ENCODE measurements around the gene MRTFA.

The MRTFA gene

DNA sequence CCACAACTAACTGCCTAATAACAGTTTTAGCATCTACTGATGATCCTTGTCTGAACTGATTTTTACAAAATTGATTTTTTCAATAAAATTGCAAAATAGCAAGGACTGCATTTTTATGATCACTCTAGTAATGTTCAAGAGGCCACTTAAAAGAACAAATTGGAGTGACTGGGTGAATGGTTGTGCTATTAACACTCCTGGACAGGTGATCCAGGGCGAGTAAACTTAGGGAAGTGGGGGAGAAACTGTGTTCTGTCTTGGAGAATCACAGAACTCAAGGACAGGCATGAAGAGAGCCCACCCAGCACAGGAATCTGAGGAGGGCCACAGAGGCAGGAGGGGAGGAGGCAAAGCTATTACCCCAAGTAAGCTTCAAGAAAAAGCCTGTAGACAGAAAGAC is 190.3 kb downstream of the MRTFA start:
- no peak for DNase-seq

DNA sequence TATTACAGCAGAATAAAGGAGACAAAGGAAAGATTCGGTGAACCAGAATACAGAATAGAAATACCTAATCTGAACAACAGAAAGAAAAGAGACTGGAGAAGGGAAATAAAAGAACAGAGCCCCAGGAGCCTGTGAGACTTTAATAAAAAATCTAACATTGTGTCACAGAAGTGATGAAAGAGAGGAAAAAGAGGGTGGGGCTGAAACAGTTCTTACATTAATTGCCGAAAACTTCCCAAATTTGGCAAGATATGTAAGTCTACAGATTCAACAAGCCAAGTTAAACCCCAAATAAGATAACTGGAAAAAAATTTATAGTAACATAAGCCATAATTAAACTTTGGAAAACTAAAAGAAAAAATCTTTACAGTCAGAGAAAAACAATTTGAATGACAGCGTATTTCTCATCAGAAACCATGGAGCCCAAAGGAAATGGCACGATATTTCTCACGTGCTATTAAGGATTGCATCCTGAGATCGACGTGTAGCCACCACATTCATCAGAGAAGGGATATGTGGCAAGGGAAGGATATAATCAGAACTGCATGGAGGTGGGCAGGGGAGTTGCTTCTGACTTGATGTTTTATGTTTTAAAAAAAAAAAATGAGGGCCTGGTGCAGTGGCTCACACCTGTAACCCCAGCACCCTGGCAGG is 192.2 kb downstream of the MRTFA start:
- no peak for DNase-seq

DNA sequence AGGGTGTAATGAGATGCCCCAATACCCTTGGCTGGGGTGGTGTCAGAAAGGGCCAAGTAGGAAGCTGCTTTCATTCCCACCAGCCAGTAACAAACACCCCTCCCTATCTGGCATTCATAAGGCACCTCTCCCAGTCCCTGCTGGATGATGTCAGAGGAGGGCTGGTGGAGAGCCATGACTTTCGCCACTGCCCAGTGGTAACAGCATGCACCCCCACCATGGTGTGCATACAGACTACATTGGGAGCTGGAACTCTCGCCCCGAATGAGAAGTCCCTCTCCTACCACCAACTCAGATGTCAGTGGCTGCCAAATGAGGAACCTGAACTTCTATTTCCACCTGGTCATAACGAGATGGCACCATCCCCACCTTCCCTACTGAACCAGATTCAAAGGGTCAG is 192.8 kb downstream of the MRTFA start:
- DNase-seq: no peak

DNA sequence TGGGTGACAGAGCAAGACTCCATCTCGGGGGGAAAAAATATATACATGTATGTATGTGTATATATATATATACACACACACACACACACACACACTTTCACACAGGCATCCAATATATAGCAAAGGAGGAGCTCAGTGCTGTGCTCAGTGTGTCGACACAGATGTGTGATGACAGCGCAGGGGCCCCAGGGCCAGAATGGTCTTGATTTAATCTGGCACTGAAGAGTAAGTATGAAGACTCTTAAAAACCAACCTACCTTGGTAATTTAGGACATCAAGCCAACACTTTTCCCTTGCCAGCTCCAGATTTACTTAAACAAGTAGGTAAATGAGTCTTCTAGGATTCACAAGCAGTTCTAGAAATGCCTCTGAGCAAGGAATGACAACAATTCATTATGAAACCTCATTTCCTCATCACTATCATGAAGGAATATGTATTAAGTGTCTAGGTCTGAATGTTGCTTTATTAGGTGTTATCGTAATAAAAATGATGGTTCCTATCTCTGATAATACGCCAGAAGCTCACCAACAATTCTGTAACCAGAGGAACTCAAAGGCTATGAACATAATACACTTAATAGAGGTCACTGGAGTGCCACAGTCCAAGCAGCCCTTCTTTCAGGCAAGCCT is 194.6 kb downstream of the MRTFA start:
- DNase-seq: no peak

- DNase-seq: peak; percentile 30
These were observed 199.8 kb downstream of the MRTFA start for GRCh38 chr22:40436505-40437431.

GRCh38 chr22:40434745-40435144 is 201.8 kb downstream of the MRTFA start:
- DNase-seq: no peak

DNA sequence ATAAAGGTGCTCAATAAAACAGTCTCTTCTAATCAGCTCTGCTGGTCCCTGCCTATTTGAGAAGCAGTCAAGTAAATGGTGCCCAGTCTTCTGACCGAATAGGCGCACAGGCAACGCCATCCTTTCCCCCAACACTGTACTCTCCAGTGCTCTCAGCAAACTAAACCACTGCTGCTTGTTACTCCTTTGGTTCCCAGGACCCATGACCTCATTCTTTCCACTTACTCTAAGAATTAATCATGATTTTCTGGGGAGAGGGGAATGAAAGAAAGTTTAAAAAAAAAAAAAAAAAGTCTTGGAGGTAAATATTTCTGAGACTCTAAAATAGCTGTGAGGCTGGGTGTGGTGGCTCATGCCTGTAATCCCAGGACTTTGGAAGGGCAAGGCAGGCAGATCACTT is 202.4 kb downstream of the MRTFA start:
- no peak for DNase-seq

DNA sequence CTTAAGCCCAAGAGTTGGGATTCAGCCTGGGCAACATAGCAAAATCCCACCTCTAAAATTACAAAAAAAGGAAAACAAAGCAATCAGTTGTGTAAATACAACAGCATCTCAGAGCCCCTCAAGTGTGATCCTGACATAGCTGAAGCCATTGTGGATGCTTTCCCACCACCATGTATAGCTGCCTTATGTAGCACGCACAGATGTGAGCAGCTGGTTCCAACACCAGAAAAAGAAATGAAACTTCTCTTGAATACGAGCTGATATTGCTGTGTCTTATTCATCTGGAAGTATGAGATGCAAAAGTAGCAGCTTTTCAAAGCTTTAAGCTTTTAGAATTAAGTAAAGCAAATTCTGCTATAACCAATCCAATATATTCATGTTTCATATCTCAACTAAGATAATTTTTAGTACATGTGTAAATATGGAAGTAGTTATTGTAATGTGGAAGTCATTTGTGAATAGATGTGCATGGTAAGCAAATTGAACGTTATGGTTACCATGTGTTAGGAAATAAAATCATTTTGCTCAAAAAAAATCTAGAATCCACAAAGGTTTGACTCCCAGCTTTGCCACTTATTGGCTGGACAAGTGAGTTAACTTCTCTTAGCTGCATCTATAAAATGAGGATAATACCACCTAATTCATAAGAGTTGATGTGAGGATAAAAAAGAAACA is 203.0 kb downstream of the MRTFA start:
- no peak for DNase-seq

DNA sequence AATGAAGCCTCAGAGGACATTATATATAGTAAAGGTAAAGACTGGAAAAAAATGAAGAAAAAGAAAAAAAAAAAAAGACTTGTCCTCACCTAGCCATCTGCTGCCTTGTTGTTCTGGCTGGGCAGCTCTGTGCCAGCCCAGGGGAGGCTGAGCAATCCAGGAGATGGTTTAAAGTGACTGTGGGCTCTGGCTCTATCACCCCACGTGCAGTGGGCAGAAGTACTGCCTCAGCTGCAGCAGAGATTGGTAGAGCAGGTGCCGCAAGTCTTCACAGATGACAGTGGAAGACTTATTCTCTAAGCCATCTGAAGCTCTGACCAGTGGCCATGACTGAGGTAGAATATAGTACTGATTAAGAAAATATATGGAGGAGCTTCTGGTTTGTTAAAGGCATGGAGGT is 203.9 kb downstream of the MRTFA start:
- no peak for DNase-seq

DNA sequence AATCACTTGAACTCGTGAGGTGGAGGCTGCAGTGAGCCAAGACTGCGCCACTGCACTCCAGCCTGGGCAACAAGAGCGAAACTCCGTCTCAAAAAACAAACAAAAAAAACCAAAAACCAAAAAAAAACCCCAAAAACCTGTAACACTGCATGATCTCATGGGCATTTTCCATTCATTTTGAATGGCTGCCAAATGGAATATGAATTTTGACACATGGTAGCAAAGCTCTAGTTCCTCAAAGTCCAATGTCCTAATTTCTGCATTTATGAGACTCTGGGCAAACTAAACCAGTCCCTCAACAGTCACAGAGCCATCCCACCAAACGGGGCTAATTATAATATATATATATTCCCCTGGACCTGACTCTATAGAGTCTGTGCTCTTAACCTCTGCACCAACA is 204.4 kb downstream of the MRTFA start:
- no peak for DNase-seq

GRCh38 chr22:40430991-40431390 is 205.5 kb downstream of the MRTFA start:
- DNase-seq: no peak

- DNase-seq: no peak
These were observed 207.0 kb downstream of the MRTFA start for GRCh38 chr22:40429481-40429880.

DNA sequence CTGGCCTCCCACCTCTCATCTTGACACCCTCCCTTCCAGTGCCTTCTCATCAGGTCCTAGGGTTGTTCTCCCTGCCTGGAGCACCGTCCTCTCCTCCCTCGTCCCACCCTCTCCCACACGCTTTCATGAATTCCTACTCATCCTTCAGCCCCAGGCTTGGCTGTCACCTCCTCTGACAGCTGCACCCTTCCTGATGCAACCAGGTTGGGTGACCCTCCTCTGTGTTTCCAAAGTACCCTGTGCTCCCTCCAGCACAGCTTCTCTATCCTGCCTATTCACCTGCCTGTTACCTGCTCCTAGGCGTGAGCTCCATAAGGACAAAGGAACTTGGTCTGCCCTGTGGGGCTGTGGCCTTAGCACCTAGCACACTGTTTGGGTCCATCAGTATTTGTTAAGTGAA is 207.7 kb downstream of the MRTFA start:
- no peak for DNase-seq

DNA sequence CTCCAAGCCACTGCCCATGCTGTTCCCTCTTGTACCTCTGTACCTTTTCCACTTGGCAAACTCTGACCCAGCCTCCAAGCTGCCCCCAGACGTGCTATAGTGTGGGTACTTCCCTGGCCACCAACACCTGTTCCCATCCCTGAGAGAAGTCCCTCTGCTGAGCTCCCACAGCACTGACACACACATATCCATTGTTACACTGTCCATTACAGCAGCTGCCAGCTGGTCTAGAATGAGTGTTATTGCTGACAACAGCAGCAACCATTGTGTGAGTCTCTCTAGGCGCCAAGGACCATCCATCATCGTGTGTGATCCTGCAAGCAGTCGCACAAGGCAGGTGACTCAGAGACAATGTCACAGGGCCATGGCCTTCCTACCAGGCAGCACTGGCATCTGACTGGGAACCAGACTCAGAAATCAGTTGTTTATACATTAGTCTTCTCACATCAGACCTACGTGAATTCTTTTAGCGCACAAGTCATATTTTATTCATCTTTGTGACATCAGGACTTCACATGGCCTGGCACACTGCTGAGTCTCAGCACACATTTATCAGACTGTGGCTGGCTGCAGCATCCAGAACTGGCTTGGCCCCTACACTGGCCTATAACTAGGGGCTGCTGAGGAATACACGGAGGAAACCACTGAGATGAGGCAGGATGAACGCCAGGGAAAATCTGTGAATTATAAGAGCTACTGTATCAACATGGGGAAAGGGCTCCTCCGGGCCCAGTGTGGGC is 209.8 kb downstream of the MRTFA start:
- peak; percentile 56 for DNase-seq

GRCh38 chr22:40425082-40425481 is 211.4 kb downstream of the MRTFA start:
- no peak for DNase-seq

DNA sequence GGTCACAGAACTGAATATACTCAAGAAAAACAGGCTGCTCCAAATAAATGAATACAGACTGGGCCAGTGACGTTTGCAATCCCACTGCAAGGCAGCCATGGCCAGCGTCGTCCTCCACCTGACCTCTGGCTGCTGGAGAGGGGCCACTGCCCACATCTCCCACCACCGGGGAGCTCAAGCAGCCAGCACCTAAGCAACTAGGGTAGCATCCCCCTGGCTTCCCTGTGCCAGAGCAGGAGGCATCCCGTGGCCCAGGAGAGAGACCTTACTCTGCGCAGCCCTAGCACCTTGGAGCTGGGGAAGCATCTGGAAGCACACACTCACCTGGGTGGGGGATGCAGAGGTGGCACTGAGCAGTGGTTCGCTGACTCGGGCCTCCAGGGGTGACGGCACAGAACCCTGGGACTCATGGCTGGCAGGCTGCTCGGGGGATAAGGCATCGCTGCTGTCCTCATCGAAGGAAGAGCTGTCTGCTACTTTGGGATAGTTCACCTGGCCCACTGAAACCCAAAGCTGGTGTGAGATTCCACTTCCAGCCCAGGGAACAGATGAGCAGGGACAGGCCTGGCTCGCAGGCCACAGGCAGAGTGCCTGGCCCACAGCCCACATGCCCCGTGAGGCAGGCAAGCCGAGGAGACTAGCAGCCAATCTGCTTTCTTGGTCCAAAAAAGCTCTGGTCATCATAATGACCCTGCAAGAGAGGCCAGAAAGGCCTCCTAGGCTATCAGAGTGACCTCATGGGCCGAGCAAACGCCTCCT is 212.5 kb downstream of the MRTFA start:
- no peak for DNase-seq

GRCh38 chr22:40423310-40423688 is 213.2 kb downstream of the MRTFA start:
- DNase-seq: no peak

GRCh38 chr22:40422558-40423309 is 213.8 kb downstream of the MRTFA start:
- no peak for DNase-seq

DNA sequence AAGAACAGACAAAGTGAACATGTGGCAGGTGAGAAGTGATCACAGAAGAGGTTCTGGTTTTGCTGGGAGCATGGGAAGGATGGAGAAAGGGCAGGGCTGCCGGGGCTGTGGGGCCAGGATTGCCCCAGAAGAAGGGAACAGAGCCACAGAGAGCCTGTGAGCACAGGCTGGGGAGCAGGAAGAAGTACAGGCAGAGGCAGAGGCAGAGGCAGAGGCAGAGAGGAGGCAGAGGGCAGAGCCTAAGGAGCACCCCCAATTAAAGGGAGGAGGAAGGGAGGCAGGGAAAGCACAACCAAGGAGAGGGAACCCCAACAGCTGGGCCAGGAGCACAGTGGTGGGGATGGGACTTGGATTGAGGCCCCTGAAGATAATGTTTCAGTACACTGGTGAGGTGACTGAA is 214.6 kb downstream of the MRTFA start:
- no peak for DNase-seq

GRCh38 chr22:40421082-40421350 is 215.5 kb downstream of the MRTFA start:
- DNase-seq: no peak

- no peak for DNase-seq
These were observed 216.0 kb downstream of the MRTFA start for GRCh38 chr22:40420341-40421081.
